NCI-H1105 (cell line): ENCODE data around the gene DQX1.
A peak's percentile ranks its signal among the peaks of the same experiment; 100 is the strongest.

Experiments
- DNase-seq: peaks from one replicate; lab custom pipeline; 2025; lab: John Stamatoyannopoulos, UW

The DQX1 gene

GRCh38 chr2:74553892-74554819 is 28.1 kb upstream of the DQX1 start, which contains the start of the genes DOK1 and LOXL3:
TSS of gene DOK1 (plus strand) at chr2:74554720. CDS start at chr2:74554755, 35 bp downstream.
TSS of gene LOXL3 (minus strand) at chr2:74553942. CDS start at chr2:74552634, 1,308 bp downstream.
- DNase-seq: peak; percentile 49

- DNase-seq: no peak
These were observed 27.1 kb upstream of the DQX1 start for GRCh38 chr2:74552914-74553811.

- no peak for DNase-seq
These were observed 26.2 kb upstream of the DQX1 start for GRCh38 chr2:74551942-74552913.

GRCh38 chr2:74551530-74551929 is 25.5 kb upstream of the DQX1 start:
- no peak for DNase-seq

- no peak for DNase-seq
These were observed 24.2 kb upstream of the DQX1 start for GRCh38 chr2:74550231-74550630.

GRCh38 chr2:74548900-74549826 is 23.1 kb upstream of the DQX1 start:
- peak; percentile 45 for DNase-seq

GRCh38 chr2:74548285-74548899 is 22.4 kb upstream of the DQX1 start:
- peak; percentile 54 for DNase-seq

- DNase-seq: no peak
These were observed 20.0 kb upstream of the DQX1 start for GRCh38 chr2:74546004-74546403.

- no peak for DNase-seq
These were observed 18.6 kb upstream of the DQX1 start for GRCh38 chr2:74544634-74545033.

GRCh38 chr2:74542978-74543377 is 16.9 kb upstream of the DQX1 start:
- DNase-seq: no peak

GRCh38 chr2:74540291-74540690 is 14.3 kb upstream of the DQX1 start:
- no peak for DNase-seq

GRCh38 chr2:74538881-74539339 is 12.9 kb upstream of the DQX1 start:
- DNase-seq: no peak

- no peak for DNase-seq
These were observed 11.1 kb upstream of the DQX1 start for GRCh38 chr2:74537140-74537539.

GRCh38 chr2:74536166-74536950 is 10.3 kb upstream of the DQX1 start:
- DNase-seq: no peak

GRCh38 chr2:74535440-74535965 is 9.5 kb upstream of the DQX1 start:
- no peak for DNase-seq

GRCh38 chr2:74534411-74534810 is 8.4 kb upstream of the DQX1 start:
- DNase-seq: no peak

- DNase-seq: no peak
These were observed 7.4 kb upstream of the DQX1 start for GRCh38 chr2:74533464-74533863.

GRCh38 chr2:74532222-74532621 is 6.2 kb upstream of the DQX1 start:
- DNase-seq: no peak

- DNase-seq: no peak
These were observed 5.6 kb upstream of the DQX1 start for GRCh38 chr2:74531666-74532065.
